Measurements from ENCODE around the gene HPSE2. TPM values are rescaled to one million over a fixed set of nuclear protein-coding genes. Genes with fewer than 3 reads are reported as not detected.

HPSE2 gene
- total and polyA plus RNA-seq, 2 donors: 0.05 to 0.14 TPM

- H3K27ac ChIP-seq (ENCODE audit: low read depth in 1 of 2, low read length in 1 of 2): no peak overlapping the region
- no peak for DNase-seq (ENCODE audit: low read depth in 6 of 9, low spot score in 9 of 9)
- H3K4me1 ChIP-seq (ENCODE audit: control insufficient read depth in 2 of 2, insufficient read depth in 2 of 2, low read length in 2 of 2): no peaks in the 10 kb centered on the region
- WGBS: 96% methylated on average over 3 of the region's 3 CpGs
- no peaks in the 10 kb centered on the region for H3K36me3 ChIP-seq (ENCODE audit: control insufficient read depth in 2 of 2, insufficient read depth in 2 of 2, low read length in 1 of 2)
- H3K27me3 ChIP-seq (ENCODE audit: control insufficient read depth in 2 of 2, insufficient read depth in 1 of 2, low read length in 1 of 2): no peaks in the 10 kb centered on the region
- H3K4me3 ChIP-seq (ENCODE audit: low read length in 2 of 2): no peak overlapping the region
- no peaks in the 10 kb centered on the region for H3K9me3 ChIP-seq (ENCODE audit: control insufficient read depth in 2 of 2, insufficient read depth in 1 of 2, low read length in 1 of 2)
Observed at GRCh38 chr10:98486421-98486820, 749.2 kb downstream of the HPSE2 start.

GRCh38 chr10:98485959-98486358 lies 749.7 kb downstream of the HPSE2 start:
- H3K27me3 ChIP-seq (ENCODE audit: control insufficient read depth in 2 of 2, insufficient read depth in 1 of 2, low read length in 1 of 2): no peaks in the 10 kb centered on the region
- H3K36me3 ChIP-seq (ENCODE audit: control insufficient read depth in 2 of 2, insufficient read depth in 2 of 2, low read length in 1 of 2): no peaks in the 10 kb centered on the region
- H3K4me1 ChIP-seq (ENCODE audit: control insufficient read depth in 2 of 2, insufficient read depth in 2 of 2, low read length in 2 of 2): no peaks in the 10 kb centered on the region
- 85% methylated on average over 2 of the region's 2 CpGs for WGBS
- H3K27ac ChIP-seq (ENCODE audit: low read depth in 1 of 2, low read length in 1 of 2): no peak overlapping the region
- no peaks in the 10 kb centered on the region for H3K9me3 ChIP-seq (ENCODE audit: control insufficient read depth in 2 of 2, insufficient read depth in 1 of 2, low read length in 1 of 2)
- H3K4me3 ChIP-seq (ENCODE audit: low read length in 2 of 2): no peak overlapping the region
- DNase-seq (ENCODE audit: low read depth in 6 of 9, low spot score in 9 of 9): no peak

- no peaks in the 10 kb centered on the region for H3K36me3 ChIP-seq (ENCODE audit: control insufficient read depth in 2 of 2, insufficient read depth in 2 of 2, low read length in 1 of 2)
- no peak for DNase-seq (ENCODE audit: low read depth in 6 of 9, low spot score in 9 of 9)
- H3K4me3 ChIP-seq (ENCODE audit: low read length in 2 of 2): no peak overlapping the region
- no peak overlapping the region for H3K27ac ChIP-seq (ENCODE audit: low read depth in 1 of 2, low read length in 1 of 2)
- H3K27me3 ChIP-seq (ENCODE audit: control insufficient read depth in 2 of 2, insufficient read depth in 1 of 2, low read length in 1 of 2): no peaks in the 10 kb centered on the region
- no peaks in the 10 kb centered on the region for H3K9me3 ChIP-seq (ENCODE audit: control insufficient read depth in 2 of 2, insufficient read depth in 1 of 2, low read length in 1 of 2)
- no peaks in the 10 kb centered on the region for H3K4me1 ChIP-seq (ENCODE audit: control insufficient read depth in 2 of 2, insufficient read depth in 2 of 2, low read length in 2 of 2)
Observed at GRCh38 chr10:98483658-98484057, 752.0 kb downstream of the HPSE2 start.

- DNase-seq (ENCODE audit: low read depth in 6 of 9, low spot score in 9 of 9): no peak
- Histone ChIP-seq H3K27ac (ENCODE audit: low read depth in 1 of 2, low read length in 1 of 2) (no peak overlapping the region), H3K4me1 (ENCODE audit: control insufficient read depth in 2 of 2, insufficient read depth in 2 of 2, low read length in 2 of 2) (no peaks in the 10 kb centered on the region), H3K4me3 (ENCODE audit: low read length in 2 of 2) (no peak overlapping the region), H3K27me3 (ENCODE audit: control insufficient read depth in 2 of 2, insufficient read depth in 1 of 2, low read length in 1 of 2) (no peaks in the 10 kb centered on the region), H3K9me3 (ENCODE audit: control insufficient read depth in 2 of 2, insufficient read depth in 1 of 2, low read length in 1 of 2) (no peaks in the 10 kb centered on the region), H3K36me3 (ENCODE audit: control insufficient read depth in 2 of 2, insufficient read depth in 2 of 2, low read length in 1 of 2) (no peaks in the 10 kb centered on the region)
- WGBS: 94% methylated on average over 2 of the region's 2 CpGs
Observed at GRCh38 chr10:98482096-98482495, 753.6 kb downstream of the HPSE2 start.

- DNase-seq (ENCODE audit: low read depth in 6 of 9, low spot score in 9 of 9): no peak
- H3K36me3 ChIP-seq (ENCODE audit: control insufficient read depth in 2 of 2, insufficient read depth in 2 of 2, low read length in 1 of 2): no peaks in the 10 kb centered on the region
- H3K4me1 ChIP-seq (ENCODE audit: control insufficient read depth in 2 of 2, insufficient read depth in 2 of 2, low read length in 2 of 2): no peaks in the 10 kb centered on the region
- no peaks in the 10 kb centered on the region for H3K27me3 ChIP-seq (ENCODE audit: control insufficient read depth in 2 of 2, insufficient read depth in 1 of 2, low read length in 1 of 2)
- H3K27ac ChIP-seq (ENCODE audit: low read depth in 1 of 2, low read length in 1 of 2): no peak overlapping the region
- H3K9me3 ChIP-seq (ENCODE audit: control insufficient read depth in 2 of 2, insufficient read depth in 1 of 2, low read length in 1 of 2): no peaks in the 10 kb centered on the region
- WGBS: 94% methylated on average over 5 of the region's 5 CpGs
- no peak overlapping the region for H3K4me3 ChIP-seq (ENCODE audit: low read length in 2 of 2)
Observed at GRCh38 chr10:98481404-98481945, 754.2 kb downstream of the HPSE2 start.

- no peaks in the 10 kb centered on the region for H3K36me3 ChIP-seq (ENCODE audit: control insufficient read depth in 2 of 2, insufficient read depth in 2 of 2, low read length in 1 of 2)
- 91% methylated on average over 6 of the region's 6 CpGs for WGBS
- H3K9me3 ChIP-seq (ENCODE audit: control insufficient read depth in 2 of 2, insufficient read depth in 1 of 2, low read length in 1 of 2): no peaks in the 10 kb centered on the region
- H3K4me3 ChIP-seq (ENCODE audit: low read length in 2 of 2): no peak overlapping the region
- H3K4me1 ChIP-seq (ENCODE audit: control insufficient read depth in 2 of 2, insufficient read depth in 2 of 2, low read length in 2 of 2): no peaks in the 10 kb centered on the region
- no peak overlapping the region for H3K27ac ChIP-seq (ENCODE audit: low read depth in 1 of 2, low read length in 1 of 2)
- no peaks in the 10 kb centered on the region for H3K27me3 ChIP-seq (ENCODE audit: control insufficient read depth in 2 of 2, insufficient read depth in 1 of 2, low read length in 1 of 2)
- no peak for DNase-seq (ENCODE audit: low read depth in 6 of 9, low spot score in 9 of 9)
Observed at GRCh38 chr10:98478430-98479222, 757.0 kb downstream of the HPSE2 start.

- Histone ChIP-seq H3K4me1 (ENCODE audit: control insufficient read depth in 2 of 2, insufficient read depth in 2 of 2, low read length in 2 of 2) (no peaks in the 10 kb centered on the region), H3K27me3 (ENCODE audit: control insufficient read depth in 2 of 2, insufficient read depth in 1 of 2, low read length in 1 of 2) (no peaks in the 10 kb centered on the region), H3K9me3 (ENCODE audit: control insufficient read depth in 2 of 2, insufficient read depth in 1 of 2, low read length in 1 of 2) (no peaks in the 10 kb centered on the region), H3K36me3 (ENCODE audit: control insufficient read depth in 2 of 2, insufficient read depth in 2 of 2, low read length in 1 of 2) (no peaks in the 10 kb centered on the region), H3K27ac (ENCODE audit: low read depth in 1 of 2, low read length in 1 of 2) (no peak overlapping the region), H3K4me3 (ENCODE audit: low read length in 2 of 2) (no peak overlapping the region)
- no peak for DNase-seq (ENCODE audit: low read depth in 6 of 9, low spot score in 9 of 9)
Observed at GRCh38 chr10:98477861-98478260, 757.8 kb downstream of the HPSE2 start.

- no peaks in the 10 kb centered on the region for H3K4me1 ChIP-seq (ENCODE audit: control insufficient read depth in 2 of 2, insufficient read depth in 2 of 2, low read length in 2 of 2)
- peaks cover 0 to 7% of the 10 kb centered on the region in 2 donors for H3K27me3 ChIP-seq (ENCODE audit: control insufficient read depth in 2 of 2, insufficient read depth in 1 of 2, low read length in 1 of 2)
- H3K9me3 ChIP-seq (ENCODE audit: control insufficient read depth in 2 of 2, insufficient read depth in 1 of 2, low read length in 1 of 2): no peaks in the 10 kb centered on the region
- no peak overlapping the region for H3K4me3 ChIP-seq (ENCODE audit: low read length in 2 of 2)
- no peak overlapping the region for H3K27ac ChIP-seq (ENCODE audit: low read depth in 1 of 2, low read length in 1 of 2)
- H3K36me3 ChIP-seq (ENCODE audit: control insufficient read depth in 2 of 2, insufficient read depth in 2 of 2, low read length in 1 of 2): no peaks in the 10 kb centered on the region
- DNase-seq (ENCODE audit: low read depth in 6 of 9, low spot score in 9 of 9): no peak
Observed at GRCh38 chr10:98474628-98475027, 761.0 kb downstream of the HPSE2 start.

- H3K9me3 ChIP-seq (ENCODE audit: control insufficient read depth in 2 of 2, insufficient read depth in 1 of 2, low read length in 1 of 2): no peaks in the 10 kb centered on the region
- WGBS: 33% methylated on average over 4 of the region's 4 CpGs
- H3K36me3 ChIP-seq (ENCODE audit: control insufficient read depth in 2 of 2, insufficient read depth in 2 of 2, low read length in 1 of 2): no peaks in the 10 kb centered on the region
- H3K4me3 ChIP-seq (ENCODE audit: low read length in 2 of 2): no peak overlapping the region
- H3K4me1 ChIP-seq (ENCODE audit: control insufficient read depth in 2 of 2, insufficient read depth in 2 of 2, low read length in 2 of 2): peaks cover 5 to 8% of the 10 kb centered on the region in 2 donors
- H3K27ac ChIP-seq (ENCODE audit: low read depth in 1 of 2, low read length in 1 of 2): no peak overlapping the region
- peaks cover 2 to 29% of the 10 kb centered on the region in 2 donors for H3K27me3 ChIP-seq (ENCODE audit: control insufficient read depth in 2 of 2, insufficient read depth in 1 of 2, low read length in 1 of 2)
- no peak for DNase-seq (ENCODE audit: low read depth in 6 of 9, low spot score in 9 of 9)
Observed at GRCh38 chr10:98472196-98472595, 763.5 kb downstream of the HPSE2 start.
